GM18861 (cell line): ENCODE measurements around the gene TRPV6.

ENCODE experiments used
- ATAC-seq: cut with Tn5 transposase; IDR thresholded peaks from one replicate; pipeline ENCODE4 v1.9.1; 2021; ENCODE audit not compliant: unreplicated experiment

Gene TRPV6

DNA sequence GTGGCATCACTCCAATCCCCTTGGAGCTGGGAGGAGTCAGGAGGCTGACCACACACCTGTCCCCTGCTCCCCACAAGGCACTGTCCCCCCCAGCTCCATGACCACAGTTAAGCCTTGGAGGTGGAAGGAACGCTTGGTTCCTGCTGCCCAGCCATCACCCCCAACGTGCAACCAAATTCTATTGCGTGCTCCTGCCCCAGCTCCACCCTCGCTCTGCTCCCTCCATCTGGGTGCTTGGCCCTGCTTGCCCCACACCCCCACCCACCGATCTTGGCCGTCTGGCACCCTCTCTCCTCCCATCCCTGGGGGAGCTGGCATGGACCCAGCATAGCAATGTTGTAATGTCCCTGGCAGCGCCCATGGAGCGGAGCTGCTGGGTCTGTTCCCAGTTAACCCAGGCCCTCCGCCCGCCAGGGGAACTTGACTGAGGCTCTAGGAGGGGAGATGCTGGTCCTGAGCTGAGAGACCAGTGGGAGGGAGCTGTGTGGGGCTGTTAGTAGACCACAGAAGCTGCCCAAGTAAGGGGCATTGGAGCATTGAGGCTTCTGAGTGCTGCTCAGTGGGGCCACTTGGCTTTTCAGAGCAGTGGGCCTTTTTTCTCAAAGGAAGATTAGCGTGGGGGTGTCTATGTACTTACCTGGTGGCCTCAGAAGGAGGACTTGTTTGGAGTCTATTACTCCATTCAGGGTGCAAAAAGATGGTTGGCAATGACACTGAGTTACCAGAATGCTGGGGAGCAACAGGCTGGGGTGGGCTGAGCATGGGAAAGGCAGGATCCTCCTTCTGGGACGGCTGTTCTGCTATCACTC is 29.6 kb downstream of the TRPV6 start:
- ATAC-seq, result no peak

DNA sequence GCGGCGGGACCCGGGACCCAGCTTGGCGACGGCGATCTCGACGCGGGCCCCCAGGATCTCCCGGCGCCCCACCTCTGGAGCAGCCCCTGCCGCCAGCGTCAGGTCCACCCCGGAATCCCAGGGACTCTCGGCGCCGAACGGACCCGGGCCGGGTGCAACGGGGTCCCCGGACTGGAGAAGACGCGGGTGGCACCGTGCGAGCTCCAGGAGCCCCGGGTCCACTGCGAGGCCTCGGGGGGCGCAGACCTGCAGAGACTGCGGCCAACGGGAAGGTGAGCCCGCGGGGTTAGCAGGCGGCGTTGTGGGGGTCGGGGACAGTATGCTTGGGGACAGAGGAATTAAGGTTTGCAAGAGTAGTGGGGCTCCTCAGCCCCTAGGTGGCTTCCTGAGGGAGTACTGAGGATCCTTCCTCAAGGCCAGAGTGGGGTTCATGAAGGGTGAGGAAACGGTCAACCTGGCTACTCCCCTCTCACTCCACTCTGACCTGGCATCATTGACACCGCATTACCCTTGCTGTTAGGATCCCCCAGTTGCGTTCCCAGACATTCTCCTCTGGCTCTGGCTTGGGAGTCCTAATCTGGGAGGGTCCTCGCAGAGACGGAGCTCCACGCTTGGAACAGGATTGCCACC is 30.3 kb downstream of the TRPV6 start:
- ATAC-seq, result no peak

DNA sequence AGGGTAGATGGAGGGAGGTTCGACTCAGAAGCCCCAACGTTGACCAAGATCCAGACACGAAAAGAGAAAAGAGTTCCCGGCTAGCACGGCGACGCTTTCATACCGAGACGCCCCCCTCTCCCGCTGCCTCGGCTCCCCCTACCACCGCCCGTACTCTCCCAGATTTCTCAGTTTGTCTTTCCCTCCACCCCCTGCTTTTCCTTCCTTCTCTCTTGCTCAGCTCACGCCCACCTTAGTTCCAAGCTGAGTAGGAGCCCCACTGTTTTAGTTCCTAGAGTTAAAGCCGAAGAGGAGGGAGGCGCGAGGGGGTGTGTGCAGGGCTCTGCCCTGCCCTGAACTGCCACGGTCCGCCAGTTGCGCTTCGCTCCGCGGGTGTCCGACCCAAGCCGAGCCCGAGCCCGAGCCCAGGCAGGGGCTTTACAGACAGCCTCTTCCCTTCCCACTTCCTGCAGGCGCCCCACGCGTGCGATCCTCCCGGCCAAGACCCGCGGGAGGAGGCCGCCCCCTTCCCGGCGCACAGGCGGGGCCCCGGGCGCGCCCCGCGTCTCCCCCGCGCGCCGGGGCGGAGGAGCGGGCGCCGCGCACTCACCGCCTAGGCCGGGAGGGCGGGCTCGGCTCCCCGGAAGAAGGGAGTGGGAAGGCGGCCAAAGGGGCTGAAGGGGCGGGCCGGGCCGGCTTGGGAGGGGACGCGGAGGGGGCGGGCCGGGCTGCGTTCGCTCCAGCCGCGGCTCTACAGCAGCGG is 31.0 kb downstream of the TRPV6 start, which contains the start of gene EPHB6:
EPHB6 (plus strand) TSS at position 705 of the 742 bp plus-strand sequence. CDS start 8,152 bp downstream, outside the sequence.
- peak; percentile 34 for ATAC-seq

DNA sequence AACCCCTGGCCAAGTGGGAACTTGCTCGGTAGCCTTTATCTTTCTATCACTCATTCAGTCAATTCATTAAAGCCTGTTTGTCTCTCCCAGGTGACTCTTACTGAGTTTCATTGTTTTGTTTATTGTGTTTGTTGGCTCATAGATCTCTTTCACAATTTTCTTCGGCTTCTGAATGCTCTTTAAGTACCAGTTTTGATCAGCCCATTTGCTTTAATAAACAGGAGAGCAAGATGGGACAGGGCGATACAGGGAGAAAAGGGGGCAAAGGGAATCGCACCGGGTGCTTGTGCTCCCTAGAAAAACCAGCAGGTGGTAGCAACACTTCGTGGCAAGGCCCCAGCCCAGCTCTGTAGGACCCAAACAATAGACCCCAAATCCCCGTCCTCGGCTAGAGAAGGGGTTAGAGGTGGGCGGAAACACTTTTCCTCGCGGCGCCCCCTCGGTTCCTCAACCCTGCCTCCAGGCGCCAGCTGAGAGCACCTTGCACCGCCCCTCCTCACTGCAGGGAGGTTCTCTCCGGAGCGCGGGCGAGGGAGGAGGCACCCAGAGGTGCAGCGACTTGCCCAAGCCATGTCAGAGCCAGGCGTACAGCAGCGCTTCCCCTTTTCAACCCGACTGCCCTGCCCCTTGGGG is 31.7 kb downstream of the TRPV6 start:
- peak; percentile 83 for ATAC-seq

DNA sequence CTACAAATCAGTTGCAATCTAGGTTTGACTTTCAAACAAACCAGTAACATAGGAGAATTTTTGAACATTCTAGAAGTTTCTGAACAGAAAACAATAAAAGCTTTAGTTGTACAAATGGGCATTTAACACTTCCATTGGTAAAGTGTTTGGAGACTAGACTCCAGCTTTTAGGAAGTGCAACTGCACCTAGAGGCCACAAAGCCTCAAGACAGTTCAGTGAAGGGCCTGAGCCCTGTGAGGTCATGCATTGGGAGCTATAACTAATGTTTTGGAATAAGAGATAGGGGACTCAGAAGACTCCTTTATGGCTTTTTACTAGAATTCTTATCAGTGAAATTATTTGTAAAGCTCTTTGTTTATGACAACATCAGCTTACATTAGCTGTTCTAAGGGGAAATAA is 33.6 kb downstream of the TRPV6 start:
- no peak for ATAC-seq

DNA sequence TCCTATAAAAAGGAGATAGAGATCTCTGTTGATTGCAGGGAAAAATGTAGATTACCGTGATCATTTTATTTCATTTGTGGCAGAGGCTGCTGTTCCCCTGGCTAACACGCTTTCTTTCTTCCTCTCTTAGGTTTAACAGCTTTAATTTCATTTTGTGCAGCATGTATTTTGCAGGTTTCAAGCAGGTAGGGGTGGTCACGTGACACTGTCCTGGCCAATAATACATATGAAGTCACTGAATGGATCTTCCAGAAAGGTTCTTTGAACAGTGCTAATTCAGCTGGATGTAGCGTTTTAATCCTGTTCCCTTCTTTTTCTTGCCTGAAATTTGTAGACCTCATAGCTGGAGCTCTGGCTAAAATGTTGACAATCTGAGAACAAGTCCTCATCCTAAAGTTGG is 34.3 kb downstream of the TRPV6 start:
- no peak for ATAC-seq

DNA sequence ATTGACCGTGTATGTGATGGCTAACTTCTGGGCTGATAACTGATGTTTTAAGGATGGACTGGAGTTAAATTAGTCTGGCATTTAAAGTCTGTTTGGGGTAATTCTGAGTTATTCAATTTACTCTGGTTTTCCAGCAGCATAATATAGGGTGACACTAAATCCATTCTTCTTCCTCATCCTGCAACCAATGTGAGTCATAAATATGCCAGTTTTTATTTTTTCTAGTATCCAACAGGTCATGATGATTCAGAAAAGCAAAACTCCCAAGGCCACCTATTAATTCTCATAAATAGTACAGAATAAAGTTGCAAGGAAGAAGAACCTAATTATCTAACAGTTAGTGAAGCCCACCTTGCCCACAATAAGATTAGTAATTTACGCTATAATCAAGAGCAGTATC is 38.2 kb downstream of the TRPV6 start:
- ATAC-seq, result no peak

DNA sequence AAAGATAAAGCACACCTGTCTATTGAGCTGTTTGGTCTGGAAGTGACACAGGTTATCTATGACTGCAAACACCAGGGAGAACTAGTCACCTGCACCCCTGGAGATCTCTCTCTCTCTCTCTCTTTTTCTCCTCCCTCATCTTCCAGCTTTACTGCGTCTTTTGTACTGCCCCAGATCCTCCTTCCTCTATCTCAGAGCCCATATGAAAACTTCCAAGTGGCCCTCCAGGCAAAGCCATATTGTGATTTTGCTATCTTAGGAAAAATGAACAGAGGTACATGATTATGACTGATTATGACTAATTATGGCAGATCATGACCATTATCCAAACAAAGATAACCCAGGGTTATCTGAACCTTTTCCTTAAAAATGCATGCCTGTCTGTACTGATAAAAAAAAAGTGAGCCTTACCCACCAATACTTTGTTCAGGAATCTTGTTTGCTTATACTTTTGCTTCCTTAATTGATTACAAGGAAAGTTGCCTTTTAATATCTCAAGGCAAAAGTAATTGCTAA is 43.2 kb downstream of the TRPV6 start:
- ATAC-seq, result no peak

DNA sequence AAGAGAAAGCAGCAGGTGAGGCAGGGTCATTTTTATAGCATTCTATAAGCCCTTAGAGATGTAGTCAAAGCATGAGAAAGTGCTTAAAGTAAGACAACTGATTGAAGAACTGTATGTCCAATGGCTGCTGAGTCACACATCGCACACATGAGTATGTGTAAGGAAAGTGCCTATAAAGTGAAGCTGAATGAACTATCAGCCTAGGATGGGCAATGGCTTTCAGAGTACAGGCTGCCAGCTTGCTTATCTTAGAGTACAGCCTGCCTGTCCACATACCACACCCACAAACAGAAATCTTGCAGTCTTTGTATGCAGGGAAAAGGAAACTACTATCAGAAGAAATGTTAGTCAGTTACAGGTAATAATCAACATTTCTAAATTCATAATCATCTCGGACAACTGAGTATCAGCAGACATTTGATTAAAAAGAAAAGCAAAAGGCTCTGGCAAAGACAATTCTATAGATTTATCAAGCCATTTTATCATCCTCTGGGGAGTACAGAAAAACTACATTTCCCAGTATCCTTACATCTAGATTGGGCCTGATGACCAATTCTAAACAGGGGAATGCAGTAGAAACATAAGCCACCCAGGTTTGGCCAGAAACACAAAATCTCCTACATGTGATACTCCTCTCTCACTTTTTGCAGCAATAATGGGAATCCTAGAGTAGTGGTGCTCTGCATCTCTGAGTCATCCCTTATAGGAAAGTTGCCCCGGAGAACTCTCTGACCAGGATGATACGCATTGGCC is 46.9 kb downstream of the TRPV6 start:
- ATAC-seq, result no peak

DNA sequence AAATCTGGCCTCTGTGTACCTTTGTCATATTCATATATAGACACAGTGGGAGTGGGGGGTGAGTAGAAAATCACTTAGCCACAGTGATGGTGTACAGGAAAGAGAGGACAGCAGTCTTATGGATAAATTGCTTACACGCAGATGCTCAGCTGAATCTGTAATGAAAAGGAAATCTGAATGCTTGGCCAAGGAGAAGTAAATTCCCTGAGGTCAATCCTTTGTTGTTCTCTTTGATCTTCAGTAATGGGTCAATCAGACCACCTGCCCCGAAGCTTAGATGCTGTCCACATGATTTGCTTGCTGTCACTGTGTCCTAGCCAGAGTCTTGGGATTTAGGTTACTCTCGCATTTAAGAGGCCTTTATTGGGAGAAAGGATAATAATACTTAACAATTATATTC is 49.1 kb downstream of the TRPV6 start:
- no peak for ATAC-seq

DNA sequence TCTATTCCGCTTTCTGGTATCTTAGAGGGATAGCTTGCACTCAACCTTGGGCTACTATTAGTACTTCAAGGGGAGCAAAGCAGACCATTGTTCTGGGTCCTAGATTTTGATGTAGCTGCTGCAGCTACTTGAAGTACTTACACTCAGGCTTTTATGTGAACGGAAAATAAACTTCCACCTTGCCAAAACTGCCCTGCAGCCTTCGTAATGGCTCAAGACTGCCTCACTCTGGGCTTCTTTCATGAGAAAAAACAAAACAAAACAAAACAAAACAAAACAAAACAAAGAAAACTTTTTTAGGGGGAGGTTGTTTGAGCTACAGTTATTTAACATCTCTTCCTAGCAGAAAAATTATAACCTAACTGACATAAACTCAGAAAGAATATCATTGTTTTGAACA is 50.1 kb downstream of the TRPV6 start:
- ATAC-seq, result no peak

DNA sequence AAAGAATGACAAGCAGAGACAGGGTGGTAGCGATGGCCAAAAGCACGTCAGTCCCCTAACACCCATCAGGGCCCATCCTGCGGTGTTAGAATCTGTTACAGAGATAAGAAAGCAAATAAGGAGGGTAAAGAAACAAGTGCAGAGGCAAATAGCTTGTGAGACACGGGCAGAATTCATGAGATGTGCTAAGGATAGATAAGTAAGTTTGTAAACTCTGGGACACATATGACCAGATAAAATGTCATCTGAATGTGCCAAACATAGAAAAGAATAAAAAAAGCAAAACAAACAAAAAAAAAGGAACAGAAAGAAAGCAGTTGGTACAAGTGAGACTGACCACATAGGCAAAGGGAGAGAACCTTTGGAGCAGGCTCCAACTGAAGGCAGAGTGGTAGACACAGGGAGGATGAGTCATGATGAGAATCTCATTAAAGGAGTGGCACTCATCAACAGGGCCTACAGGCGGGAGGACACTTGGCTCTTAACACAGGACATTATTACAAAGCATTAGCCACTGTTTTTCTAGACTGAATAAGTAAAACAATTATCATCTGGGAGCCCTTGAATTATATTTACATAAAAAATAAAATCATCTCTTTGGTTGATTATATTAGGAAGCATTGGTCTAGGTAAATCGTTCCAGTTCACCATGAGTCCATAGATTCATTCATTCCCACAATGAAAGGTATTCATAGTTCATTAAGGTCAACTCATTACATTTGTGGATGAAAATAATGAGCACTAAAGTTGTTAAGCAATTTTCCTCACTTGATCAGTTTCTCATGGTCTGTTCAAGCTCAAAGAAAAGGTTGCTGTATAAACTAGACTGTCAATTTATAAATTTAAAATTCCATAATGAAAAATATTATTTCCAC is 52.1 kb downstream of the TRPV6 start:
- ATAC-seq, result peak; percentile 84

DNA sequence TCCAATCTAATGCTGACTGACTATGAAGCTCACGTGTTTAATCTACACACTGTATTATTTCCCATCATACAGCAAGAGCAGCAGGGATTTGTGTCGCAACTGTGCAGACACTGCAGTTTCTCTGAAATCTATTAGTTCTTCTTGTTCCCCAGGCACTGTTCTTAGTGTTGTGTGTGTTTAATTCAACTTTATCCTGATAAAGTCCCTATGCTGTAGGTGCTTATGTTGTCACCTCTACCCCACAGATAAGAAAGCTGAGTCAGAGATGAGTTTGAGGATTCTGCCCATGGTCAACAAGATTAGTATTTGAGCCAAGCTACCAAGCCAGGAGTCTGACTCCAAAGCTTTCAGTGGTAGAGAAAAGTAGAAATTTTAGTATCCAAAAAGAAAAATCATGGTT is 53.1 kb downstream of the TRPV6 start:
- ATAC-seq, result no peak

DNA sequence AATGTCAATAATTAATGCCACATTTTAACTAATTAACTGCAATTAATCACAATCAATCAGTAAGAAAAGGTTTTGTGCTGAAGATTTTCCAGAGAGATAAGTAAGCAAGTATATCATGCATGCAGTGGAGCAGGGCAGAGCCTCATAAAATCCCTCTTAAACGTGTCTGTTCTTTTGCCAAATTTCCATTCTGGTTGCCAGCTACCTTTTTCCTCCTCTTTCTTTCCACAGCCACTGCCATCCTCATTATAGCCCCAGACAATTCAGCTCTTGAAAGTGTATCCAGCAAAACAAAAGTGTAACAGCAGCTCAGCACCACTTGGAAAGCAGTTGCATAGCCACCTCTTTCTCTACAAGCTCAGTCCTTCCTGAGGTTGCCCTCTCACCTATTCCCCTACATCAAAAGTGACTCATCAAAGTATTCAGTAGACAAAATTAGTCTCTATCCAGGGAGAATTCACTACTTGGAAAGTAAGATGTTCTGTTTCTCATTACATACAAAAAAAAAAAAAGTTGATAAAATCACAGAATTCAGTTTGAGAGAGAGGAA is 57.5 kb downstream of the TRPV6 start:
- ATAC-seq, result no peak

DNA sequence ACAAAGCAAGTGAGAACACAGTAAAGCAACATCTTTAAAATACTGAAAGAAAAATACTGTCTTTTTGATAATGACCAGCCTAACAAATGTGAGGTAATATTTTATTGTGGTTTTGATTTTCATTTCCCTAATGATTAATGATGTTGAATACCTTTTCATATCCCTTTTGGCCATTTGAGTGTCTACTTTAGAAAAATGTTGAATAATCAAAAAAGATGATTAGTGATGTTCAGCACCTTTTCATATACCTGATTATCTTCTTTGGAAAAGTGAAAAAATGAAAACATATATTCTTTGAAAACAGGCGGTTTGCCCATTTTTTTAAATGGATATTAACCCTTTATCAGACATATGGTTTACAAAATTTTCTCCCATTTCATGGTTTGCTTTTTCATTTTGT is 62.8 kb downstream of the TRPV6 start:
- no peak for ATAC-seq
